GM12874 (cell line): Measurements from ENCODE around the gene ACY1.
A peak's percentile ranks its signal among the peaks of the same experiment; 100 is the strongest.

ENCODE experiments used
- TF ChIP-seq, protein P1 (sequence below): IDR thresholded peaks from 2 replicates; pipeline ENCODE4 v1.5.1; 2011; ENCODE audit warnings: low read depth, mild to moderate bottlenecking, control low read depth, low read length, moderate library complexity; ENCODE audit not compliant: insufficient read depth

The ACY1 gene

DNA sequence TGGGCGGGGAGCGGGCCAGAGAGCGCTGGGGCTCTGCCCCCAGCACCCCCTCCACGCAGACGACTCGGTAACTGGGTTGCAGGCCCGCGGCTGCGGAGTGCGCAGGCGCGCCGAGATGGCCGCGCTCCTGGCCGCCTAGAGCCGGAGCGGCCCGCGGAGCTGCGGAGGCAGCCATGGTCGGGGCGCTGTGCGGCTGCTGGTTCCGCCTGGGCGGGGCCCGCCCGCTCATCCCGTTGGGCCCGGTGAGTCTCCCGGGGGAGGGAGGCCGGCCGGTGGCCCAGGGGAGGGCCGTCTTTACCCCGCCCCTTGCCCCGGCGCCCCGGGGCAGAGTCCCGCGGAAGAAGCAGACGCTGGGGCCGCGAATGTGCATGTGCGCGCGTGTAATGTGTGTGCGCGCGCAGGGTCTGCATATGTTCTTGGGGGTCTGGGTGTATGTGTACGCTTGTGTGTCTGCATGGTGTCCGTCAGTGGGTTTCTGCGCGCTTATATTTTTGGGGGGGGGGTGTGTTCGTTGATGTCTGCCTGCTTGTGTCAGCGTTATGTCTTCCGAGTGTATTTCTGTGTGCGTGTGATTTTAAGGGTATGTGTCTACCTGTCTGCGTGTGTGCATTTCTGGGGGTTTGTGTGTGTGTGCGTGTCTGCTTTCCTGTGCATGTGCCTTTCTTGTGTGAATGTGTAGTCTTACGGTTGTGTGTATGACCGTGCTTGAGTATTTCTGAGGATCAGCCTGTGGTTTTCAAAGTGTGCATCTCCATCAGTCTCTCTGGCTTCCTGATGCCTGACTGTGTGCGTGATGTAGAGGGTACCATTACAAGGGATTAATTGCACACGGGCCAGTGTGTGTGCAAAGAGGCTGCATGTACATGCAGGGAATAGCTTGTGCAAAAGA, 8.1 kb upstream of the ACY1 start, which contains the start of gene ABHD14A:
Gene ABHD14A (plus strand): TSS at position 102 of the 889 bp plus-strand sequence. CDS start 72 bp downstream, at position 174.
- TF ChIP-seq, protein P1, sequence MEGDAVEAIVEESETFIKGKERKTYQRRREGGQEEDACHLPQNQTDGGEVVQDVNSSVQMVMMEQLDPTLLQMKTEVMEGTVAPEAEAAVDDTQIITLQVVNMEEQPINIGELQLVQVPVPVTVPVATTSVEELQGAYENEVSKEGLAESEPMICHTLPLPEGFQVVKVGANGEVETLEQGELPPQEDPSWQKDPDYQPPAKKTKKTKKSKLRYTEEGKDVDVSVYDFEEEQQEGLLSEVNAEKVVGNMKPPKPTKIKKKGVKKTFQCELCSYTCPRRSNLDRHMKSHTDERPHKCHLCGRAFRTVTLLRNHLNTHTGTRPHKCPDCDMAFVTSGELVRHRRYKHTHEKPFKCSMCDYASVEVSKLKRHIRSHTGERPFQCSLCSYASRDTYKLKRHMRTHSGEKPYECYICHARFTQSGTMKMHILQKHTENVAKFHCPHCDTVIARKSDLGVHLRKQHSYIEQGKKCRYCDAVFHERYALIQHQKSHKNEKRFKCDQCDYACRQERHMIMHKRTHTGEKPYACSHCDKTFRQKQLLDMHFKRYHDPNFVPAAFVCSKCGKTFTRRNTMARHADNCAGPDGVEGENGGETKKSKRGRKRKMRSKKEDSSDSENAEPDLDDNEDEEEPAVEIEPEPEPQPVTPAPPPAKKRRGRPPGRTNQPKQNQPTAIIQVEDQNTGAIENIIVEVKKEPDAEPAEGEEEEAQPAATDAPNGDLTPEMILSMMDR: no peak

DNA sequence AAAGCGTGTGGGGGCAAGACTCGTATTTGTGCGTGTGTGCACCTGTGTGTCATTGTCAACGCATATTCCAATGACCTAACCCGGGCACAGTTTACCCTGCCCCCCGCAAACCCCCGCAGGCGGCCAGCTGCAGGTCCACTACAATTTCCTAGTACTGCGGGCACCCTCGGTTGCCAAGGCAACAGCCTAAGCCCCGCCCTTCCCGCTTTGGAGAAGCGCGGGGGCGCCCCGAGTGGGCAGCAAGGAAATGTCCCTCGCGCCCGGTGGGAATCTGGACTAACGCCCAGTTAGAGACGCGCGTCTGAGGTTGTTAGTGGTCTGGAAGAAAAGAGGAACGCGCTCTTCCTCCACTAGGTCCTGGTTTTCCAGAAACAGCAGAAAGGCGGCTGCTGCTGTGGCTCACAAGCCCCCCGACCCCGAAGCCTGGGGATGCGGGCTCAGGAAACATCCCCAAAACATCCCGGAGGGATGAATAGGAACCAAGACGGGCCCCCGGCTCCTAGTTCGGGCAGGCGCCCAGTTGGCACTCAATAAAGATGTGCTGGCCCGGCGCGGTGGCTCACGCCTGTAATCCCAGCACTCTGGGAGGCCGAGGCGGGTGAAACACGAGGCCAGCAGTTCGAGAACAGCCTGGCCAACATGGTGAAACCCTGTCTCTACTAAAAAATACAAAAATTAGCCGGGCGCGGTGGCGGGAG, 7.3 kb upstream of the ACY1 start:
- TF ChIP-seq, protein P1: 0 out of 2 replicates have a peak, but pooled peaks have one; percentile 9

DNA sequence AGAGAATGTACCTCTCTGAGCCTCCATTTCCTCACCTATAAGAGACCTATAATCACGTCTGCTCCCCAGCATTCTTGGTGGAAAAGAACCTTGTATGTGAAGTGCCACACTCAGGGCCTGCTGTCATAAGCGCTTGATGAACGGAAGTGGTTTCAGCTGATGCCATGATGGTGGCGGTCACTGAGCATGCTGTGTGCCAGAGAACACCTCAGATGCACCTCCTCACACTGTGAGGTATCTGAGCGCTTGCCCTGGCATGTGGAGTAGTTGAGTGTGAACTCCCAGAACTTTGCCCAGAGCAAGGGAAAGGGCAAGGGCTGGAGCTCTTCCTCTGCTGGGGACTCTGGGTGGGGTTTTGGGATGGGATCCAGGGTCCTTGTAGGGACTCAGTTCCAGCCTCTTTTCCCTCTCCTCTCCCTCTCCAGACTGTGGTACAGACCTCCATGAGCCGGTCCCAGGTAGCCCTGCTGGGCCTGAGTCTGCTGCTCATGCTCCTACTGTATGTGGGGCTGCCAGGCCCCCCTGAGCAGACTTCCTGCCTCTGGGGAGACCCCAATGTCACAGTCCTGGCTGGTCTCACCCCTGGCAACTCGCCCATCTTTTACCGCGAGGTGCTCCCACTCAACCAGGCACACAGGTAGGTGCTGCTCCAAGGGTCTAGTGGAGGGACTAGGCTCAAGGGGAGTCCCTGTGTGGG, 5.7 kb upstream of the ACY1 start:
- TF ChIP-seq, protein P1: no peak

DNA sequence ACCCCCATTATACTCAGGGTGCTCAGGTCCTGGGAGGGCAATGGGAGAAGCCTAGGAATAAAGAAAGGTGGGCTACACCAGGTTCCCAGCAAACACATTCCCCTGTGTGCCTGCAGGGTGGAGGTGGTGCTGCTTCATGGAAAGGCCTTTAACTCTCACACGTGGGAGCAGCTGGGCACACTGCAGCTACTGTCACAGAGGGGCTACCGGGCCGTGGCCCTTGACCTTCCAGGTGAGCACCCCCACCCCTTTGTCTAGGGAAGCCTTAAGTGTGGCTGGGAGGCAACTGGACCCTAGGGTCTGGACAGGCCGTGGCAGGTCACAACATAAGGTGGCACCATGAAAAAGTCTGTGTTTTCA, 5.2 kb upstream of the ACY1 start:
- TF ChIP-seq, protein P1: no peak

DNA sequence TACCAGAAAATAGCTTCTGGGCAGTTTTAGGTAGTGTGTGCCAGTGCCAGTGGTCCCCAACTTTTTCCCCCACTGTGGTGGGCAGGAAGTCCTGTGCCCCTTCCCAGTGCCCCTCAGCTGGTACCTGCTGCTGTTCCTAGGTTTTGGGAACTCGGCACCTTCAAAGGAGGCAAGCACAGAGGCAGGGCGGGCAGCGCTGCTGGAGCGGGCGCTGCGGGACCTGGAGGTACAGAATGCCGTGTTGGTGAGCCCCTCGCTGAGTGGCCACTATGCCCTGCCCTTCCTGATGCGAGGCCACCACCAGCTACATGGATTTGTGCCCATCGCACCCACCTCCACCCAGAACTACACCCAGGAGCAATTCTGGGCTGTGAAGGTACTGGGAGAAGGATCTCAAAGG, 3.1 kb upstream of the ACY1 start:
- TF ChIP-seq, protein P1: no peak

DNA sequence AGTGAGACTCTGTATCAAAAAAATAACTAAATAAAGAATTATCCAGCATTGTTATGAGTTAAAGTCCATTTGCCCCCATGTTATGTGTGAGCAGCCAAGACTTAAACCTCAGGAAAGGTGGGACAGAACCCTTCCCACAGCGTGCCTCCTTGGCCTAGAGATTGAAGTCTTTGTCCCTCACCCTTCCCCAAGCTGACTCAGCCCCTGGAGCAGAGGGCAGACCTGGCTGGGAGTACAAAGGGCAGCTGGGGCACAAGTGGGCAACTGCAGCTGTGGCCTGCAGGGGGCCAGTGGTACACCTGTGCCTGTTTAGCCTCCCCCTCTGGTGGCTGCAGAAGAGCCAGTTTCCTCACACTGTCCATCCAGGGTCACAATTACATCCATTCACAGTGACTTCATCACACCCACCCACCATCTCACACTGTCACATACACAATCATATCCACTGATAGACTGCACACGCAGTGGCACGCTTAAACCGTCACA, 940 bp upstream of the ACY1 start:
- TF ChIP-seq, protein P1: peak; percentile 92

DNA sequence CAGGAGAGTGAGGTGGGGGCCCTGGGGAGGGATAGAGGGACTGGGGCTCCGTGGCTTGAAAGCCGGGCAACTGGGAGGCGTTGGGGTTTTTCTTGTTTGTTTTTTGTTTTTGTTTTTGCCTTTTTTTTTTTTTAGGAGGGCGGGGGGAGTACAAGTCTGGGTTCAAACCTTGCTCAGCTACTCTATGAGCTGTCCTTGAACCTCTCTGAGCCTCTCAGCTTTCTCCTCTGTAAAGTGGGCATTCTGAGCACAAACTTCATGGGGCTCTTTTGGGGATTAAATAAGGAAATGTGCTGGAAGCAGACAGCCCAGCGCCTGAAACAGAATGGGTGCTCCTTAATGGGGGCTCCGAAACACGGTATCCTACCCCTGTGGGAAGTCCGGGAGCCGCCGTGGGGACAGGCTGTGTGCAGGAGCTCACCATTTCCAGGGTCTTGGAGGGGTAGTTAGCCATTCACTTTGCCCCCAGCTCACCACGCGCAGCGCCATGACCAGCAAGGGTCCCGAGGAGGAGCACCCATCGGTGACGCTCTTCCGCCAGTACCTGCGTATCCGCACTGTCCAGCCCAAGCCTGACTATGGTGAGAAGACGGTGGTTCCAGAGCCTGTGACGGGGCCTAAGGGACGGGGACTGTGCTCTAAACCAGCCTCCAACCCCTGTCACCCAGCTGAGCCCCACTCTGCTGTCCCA, 388 bp downstream of the ACY1 start:
- TF ChIP-seq, protein P1: no peak
